GM12892 (cell line): ENCODE data around the gene DES.

ENCODE experiments used
- POLR2A ChIP-seq: IDR thresholded peaks from 2 replicates; pipeline ENCODE4 v1.6.1; 2011; ENCODE audit warnings: low read depth, low read length, control low read depth
- POLR2AphosphoS5 ChIP-seq: IDR thresholded peaks from 2 replicates; pipeline ENCODE4 v1.6.1; 2011; ENCODE audit warnings: low read depth, low read length, control low read depth

- TF ChIP-seq POLR2A: no peak
- TF ChIP-seq POLR2AphosphoS5: no peak
Measured at GRCh38 chr2:219444566-219445091, 26.5 kb downstream of the DES start.
